Activated CD4-positive, alpha-beta memory T cell treated with anti-CD3 and anti-CD28 coated beads for 36 hours (primary cell): ENCODE data around the gene EDNRB. TPM values are rescaled to one million over a fixed set of nuclear protein-coding genes. Genes with fewer than 3 reads are reported as not detected.
"Not testable (repeated sequence)": the region's sequence is repeated elsewhere in the genome, so short reads cannot be mapped to it uniquely, and the experiment has no call there.

ENCODE experiments used
- CTCF ChIA-PET: fragments of 350-600 bp; sonication (Branson Sonifier 250); formaldehyde crosslinking; loops from one replicate; lab custom pipeline; 2021; ENCODE audit warnings: antibody characterized with exemption, inconsistent platforms; lab: Charles Lee
- POLR2A ChIA-PET: fragments of 350-600 bp; sonication (Branson Sonifier 250); formaldehyde crosslinking; loops from one replicate; lab custom pipeline; 2021; ENCODE audit warnings: antibody characterized with exemption; lab: Charles Lee
- DNase-seq: peaks from one replicate; pipeline ENCODE4 v3.0.0-alpha.2; 2020
- H3K27ac Mint-ChIP-seq: one replicate; pipeline ENCODE4 v1.8.0; 2021; ENCODE audit warnings: mixed read lengths
- H3K27me3 Mint-ChIP-seq: one replicate; pipeline ENCODE4 v1.8.0; 2021; ENCODE audit warnings: mixed read lengths
- H3K36me3 Mint-ChIP-seq: one replicate; pipeline ENCODE4 v1.8.0; 2021; ENCODE audit warnings: mixed read lengths
- H3K4me1 Mint-ChIP-seq: one replicate; pipeline ENCODE4 v1.8.0; 2021; ENCODE audit warnings: low read depth, mixed read lengths
- H3K4me3 Mint-ChIP-seq: one replicate; pipeline ENCODE4 v1.8.0; 2021; ENCODE audit warnings: mild to moderate bottlenecking, mixed read lengths
- H3K9me3 Mint-ChIP-seq: one replicate; pipeline ENCODE4 v1.8.0; 2021; ENCODE audit warnings: mixed read lengths
- intact Hi-C: fragments of 100-400 bp; cut with micrococcal nuclease; formaldehyde crosslinking; loops from one replicate; pipeline ENCODE4 v1.15.1; 2023
- total RNA-seq, 2 experiments: library from RNA; stranded (reverse); gene quantifications; one replicate each; pipeline ENCODE4 v1.2.3, GENCODE V29; 2021

Gene EDNRB
- not detected for total RNA-seq

DNA sequence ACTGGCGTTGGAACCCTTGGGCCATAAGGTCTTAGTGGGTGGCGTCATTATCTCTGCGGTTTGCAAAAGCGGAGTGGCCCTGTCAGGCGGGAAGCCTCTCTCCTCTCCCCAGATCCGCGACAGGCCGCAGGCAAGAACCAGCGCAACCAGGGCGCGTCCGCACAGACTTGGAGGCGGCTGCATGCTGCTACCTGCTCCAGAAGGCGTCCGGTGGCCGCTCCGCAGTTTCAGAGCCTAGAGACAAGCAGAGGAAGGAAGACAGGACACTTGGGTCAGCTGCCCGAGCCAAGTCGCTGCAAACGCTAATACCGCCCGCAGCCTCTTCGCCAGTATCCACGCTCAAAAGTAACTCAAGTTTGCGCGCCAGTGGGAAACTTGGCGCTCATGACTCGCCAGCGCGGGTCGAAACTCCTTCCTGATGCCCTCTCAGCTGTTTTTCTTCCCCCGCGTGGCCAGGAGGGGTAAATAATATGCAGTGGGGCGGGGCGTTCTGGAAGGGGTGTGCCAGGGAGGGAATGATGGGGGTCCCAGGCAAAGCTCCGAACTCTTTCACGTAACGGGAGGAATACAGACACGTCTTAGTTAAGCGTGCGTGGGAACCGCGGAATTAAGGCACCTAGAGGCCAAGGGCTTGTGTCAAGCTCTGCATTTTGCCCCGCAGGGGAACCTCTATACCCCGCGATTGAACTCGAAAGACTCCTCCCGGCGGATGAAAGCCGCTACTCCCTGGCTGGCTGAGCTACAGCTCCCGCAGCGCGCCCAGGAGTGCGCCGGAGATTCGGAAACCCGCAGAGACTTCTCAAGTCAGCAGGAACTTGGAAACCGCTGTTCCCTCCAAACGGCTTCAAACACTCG is at the start of gene EDNRB:
Gene EDNRB (minus strand): TSS at position 441 of the 855 bp plus-strand sequence. CDS start 258 bp downstream, at position 183.
- ChIA-PET CTCF (no interaction called here), POLR2A (no interaction called here)
- peaks cover 18% of the 10 kb centered on the region for H3K27me3 Mint-ChIP-seq
- DNase-seq, result peak; percentile 11
- intact Hi-C loops, result no loop called here
- H3K4me1 Mint-ChIP-seq, result no peaks in the 10 kb centered on the region
- H3K9me3 Mint-ChIP-seq, result no peaks in the 10 kb centered on the region
- H3K4me3 Mint-ChIP-seq, result peak within 1 kb of the TSS; percentile 7
- no peak within 1 kb of the TSS for H3K27ac Mint-ChIP-seq
- no peaks in the 10 kb centered on the region for H3K36me3 Mint-ChIP-seq

DNA sequence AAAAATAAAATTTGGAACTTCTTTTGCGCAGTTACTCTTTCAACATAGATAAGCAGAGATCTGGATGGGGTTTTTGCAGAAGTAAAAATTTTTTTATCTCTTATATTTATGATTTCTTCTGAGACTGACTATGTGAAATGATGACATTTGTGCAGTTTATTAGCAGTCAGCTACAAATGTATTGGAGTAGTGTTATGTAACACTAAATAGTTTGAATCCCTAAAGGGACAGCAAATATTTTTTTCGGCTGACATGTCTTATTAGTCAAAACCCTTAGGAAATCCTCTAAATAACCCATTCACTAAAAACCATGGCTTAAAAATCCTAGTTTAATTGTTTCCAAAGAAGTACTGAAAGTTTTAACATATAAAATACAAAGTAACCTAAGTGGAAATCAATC is 48.0 kb upstream of the EDNRB start:
- no peaks in the 10 kb centered on the region for H3K36me3 Mint-ChIP-seq
- intact Hi-C loops, result no loop called here
- no peak overlapping the region for H3K27ac Mint-ChIP-seq
- H3K9me3 Mint-ChIP-seq, result peaks cover 2% of the 10 kb centered on the region
- no peaks in the 10 kb centered on the region for H3K27me3 Mint-ChIP-seq
- H3K4me1 Mint-ChIP-seq, result no peaks in the 10 kb centered on the region
- ChIA-PET POLR2A (no interaction called here), CTCF (no interaction called here)
- DNase-seq, result no peak
- no peak overlapping the region for H3K4me3 Mint-ChIP-seq

DNA sequence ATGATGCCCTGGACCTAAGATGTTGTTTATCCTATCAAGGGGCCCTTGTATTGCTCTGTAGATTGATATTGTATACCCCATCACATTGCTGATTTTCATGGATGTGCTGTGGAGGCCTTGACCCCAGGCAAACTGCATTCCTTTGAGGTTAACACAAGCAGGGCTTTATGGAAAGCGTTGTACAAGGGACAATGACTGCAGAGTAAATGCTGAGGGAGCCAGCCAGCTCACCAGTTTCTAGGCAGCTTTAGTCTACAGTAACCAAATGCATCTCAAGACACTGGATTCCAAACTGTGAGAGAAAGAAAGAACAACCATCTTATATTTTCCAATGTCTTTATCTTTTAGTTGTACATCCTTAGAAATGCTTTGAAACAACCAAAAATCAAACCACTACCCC is 34.1 kb upstream of the EDNRB start:
- H3K9me3 Mint-ChIP-seq, result no peaks in the 10 kb centered on the region
- no peaks in the 10 kb centered on the region for H3K4me1 Mint-ChIP-seq
- no peaks in the 10 kb centered on the region for H3K36me3 Mint-ChIP-seq
- intact Hi-C loops, result no loop called here
- H3K27ac Mint-ChIP-seq, result no peak overlapping the region
- peaks cover 2% of the 10 kb centered on the region for H3K27me3 Mint-ChIP-seq
- no peak overlapping the region for H3K4me3 Mint-ChIP-seq
- no peak for DNase-seq
- ChIA-PET POLR2A (no interaction called here), CTCF (no interaction called here)

DNA sequence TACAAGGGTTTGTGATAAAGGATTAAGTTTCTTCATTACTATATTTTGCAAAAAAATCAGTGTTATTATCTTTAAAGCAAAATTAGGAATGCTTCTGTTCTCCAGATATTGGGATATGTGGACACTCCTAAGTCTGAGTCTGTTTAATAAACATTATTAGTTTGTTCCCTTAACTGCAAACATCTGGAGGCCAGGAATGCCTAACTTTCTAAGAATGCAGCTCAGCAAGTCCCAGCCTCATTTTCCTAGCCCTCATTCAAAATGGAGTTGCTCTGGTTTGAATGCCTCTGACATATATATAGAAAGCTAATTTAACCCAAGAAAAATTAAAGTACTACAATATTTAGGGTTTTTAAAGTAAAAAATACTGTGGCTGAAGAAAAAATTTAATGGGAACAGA is 33.6 kb upstream of the EDNRB start:
- no peaks in the 10 kb centered on the region for H3K4me1 Mint-ChIP-seq
- no peaks in the 10 kb centered on the region for H3K36me3 Mint-ChIP-seq
- H3K9me3 Mint-ChIP-seq, result no peaks in the 10 kb centered on the region
- no peak for DNase-seq
- CTCF ChIA-PET, result no interaction called here
- H3K4me3 Mint-ChIP-seq, result no peak overlapping the region
- no peak overlapping the region for H3K27ac Mint-ChIP-seq
- intact Hi-C loops, result no loop called here
- POLR2A ChIA-PET, result no interaction called here
- H3K27me3 Mint-ChIP-seq, result peaks cover 2% of the 10 kb centered on the region

- Mint-ChIP-seq H3K27me3 (peaks cover 3% of the 10 kb centered on the region), H3K4me1 (no peaks in the 10 kb centered on the region), H3K9me3 (no peaks in the 10 kb centered on the region), H3K27ac (no peak overlapping the region), H3K4me3 (no peak overlapping the region), H3K36me3 (no peaks in the 10 kb centered on the region)
- no peak for DNase-seq
- intact Hi-C loops, result no loop called here
- POLR2A ChIA-PET, result no interaction called here
- CTCF ChIA-PET, result no interaction called here
Observed at GRCh38 chr13:77946522-77946921, 27.9 kb upstream of the EDNRB start.

DNA sequence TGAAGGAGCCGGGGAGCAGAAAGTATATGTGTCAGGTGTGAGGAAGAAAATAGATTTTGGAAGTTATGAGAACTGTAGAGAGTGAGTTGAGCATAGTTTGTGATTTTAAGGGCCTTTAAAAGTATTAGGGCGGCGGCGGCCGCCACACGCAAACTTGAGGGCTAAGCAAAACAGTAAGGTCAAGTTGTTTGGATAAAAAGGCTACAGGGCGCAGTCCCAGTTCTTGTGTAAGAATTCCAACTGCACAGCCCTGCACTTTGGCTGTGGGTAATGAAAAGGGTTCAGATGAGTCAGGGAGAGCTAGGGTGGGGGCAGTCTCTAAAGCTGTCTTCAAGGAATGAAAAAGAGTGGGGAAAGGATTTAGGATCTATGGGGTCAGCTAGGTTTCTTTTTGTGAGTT is 16.4 kb upstream of the EDNRB start:
- H3K4me1 Mint-ChIP-seq, DNase-seq, H3K36me3 Mint-ChIP-seq, H3K27me3 Mint-ChIP-seq, H3K9me3 Mint-ChIP-seq, H3K27ac Mint-ChIP-seq, CTCF ChIA-PET, intact Hi-C loops, POLR2A ChIA-PET, H3K4me3 Mint-ChIP-seq: not testable (repeated sequence)

GRCh38 chr13:77930430-77930829 is 11.8 kb upstream of the EDNRB start:
- no peak for DNase-seq
- peaks cover 3% of the 10 kb centered on the region for H3K4me1 Mint-ChIP-seq
- no peaks in the 10 kb centered on the region for H3K9me3 Mint-ChIP-seq
- peaks cover 8% of the 10 kb centered on the region for H3K27me3 Mint-ChIP-seq
- H3K4me3 Mint-ChIP-seq, result no peak overlapping the region
- intact Hi-C loops, result no loop called here
- H3K36me3 Mint-ChIP-seq, result no peaks in the 10 kb centered on the region
- CTCF ChIA-PET, result no interaction called here
- no peak overlapping the region for H3K27ac Mint-ChIP-seq
- POLR2A ChIA-PET, result no interaction called here

DNA sequence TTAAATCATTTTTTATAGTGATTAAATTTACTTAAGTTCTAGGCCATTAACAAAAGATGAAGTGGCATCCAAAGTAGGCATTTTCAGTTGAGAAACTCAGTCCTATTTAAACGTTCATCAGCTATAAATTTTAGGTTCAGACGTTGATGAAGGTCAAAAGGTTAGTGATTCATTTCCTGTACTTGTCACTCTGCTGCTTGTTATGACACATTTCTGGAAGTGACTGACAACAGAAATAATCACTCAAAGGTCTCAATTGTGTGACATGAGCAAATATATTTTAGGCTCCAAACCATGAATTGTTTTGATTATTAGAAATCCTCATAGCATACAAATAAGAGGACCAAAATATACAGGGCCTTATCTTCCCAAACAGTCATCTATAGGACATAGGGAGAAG is 10.3 kb upstream of the EDNRB start:
- CTCF ChIA-PET, result no interaction called here
- POLR2A ChIA-PET, result no interaction called here
- H3K9me3 Mint-ChIP-seq, result no peaks in the 10 kb centered on the region
- H3K36me3 Mint-ChIP-seq, result no peaks in the 10 kb centered on the region
- H3K27ac Mint-ChIP-seq, result no peak overlapping the region
- H3K4me3 Mint-ChIP-seq, result no peak overlapping the region
- intact Hi-C loops, result loop anchor here (1.0 kb wide), 1 partner anchor 93 kb away; no protein-coding TSS in a partner anchor
- peaks cover 15% of the 10 kb centered on the region for H3K27me3 Mint-ChIP-seq
- no peak for DNase-seq
- peaks cover 3% of the 10 kb centered on the region for H3K4me1 Mint-ChIP-seq

- peaks cover 24% of the 10 kb centered on the region for H3K27me3 Mint-ChIP-seq
- POLR2A ChIA-PET, result no interaction called here
- intact Hi-C loops, result no loop called here
- peaks cover 3% of the 10 kb centered on the region for H3K4me1 Mint-ChIP-seq
- no peak overlapping the region for H3K27ac Mint-ChIP-seq
- H3K9me3 Mint-ChIP-seq, result no peaks in the 10 kb centered on the region
- H3K4me3 Mint-ChIP-seq, result no peak overlapping the region
- CTCF ChIA-PET, result no interaction called here
- DNase-seq, result no peak
- no peaks in the 10 kb centered on the region for H3K36me3 Mint-ChIP-seq
Observed at GRCh38 chr13:77925616-77926015, 7.0 kb upstream of the EDNRB start.

GRCh38 chr13:77919921-77920294 is 1.3 kb upstream of the EDNRB start:
- intact Hi-C loops, result no loop called here
- ChIA-PET CTCF (no interaction called here), POLR2A (no interaction called here)
- no peaks in the 10 kb centered on the region for H3K9me3 Mint-ChIP-seq
- no peak for DNase-seq
- H3K4me3 Mint-ChIP-seq, result no peak overlapping the region
- H3K36me3 Mint-ChIP-seq, result no peaks in the 10 kb centered on the region
- H3K27me3 Mint-ChIP-seq, result peaks cover 25% of the 10 kb centered on the region
- H3K27ac Mint-ChIP-seq, result no peak overlapping the region
- no peaks in the 10 kb centered on the region for H3K4me1 Mint-ChIP-seq

GRCh38 chr13:77919246-77919920 is 752 bp upstream of the EDNRB start:
- POLR2A ChIA-PET, result no interaction called here
- intact Hi-C loops, result no loop called here

DNA sequence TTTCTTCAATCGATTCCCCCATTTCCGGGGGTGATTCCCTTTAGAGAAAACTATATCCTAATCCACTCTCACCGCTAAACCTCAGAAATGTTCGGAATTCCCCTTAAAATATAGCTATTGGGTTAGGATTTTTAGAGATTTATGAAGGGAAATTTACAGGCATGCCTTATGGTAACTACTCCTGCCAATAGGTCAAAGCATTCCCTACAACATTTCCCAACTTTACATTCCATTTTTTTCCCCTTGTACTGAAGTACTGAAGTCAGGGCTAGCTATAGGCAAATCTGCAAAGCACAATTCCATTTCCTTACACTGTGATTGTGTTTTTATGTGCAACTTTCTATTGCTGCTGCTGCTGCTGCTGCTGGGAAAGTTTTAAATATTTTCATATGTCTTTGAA is 2.1 kb downstream of the EDNRB start:
- ChIA-PET POLR2A (no interaction called here), CTCF (no interaction called here)
- Mint-ChIP-seq H3K27me3 (peaks cover 12% of the 10 kb centered on the region), H3K36me3 (no peaks in the 10 kb centered on the region), H3K4me1 (no peaks in the 10 kb centered on the region), H3K9me3 (no peaks in the 10 kb centered on the region), H3K27ac (no peak overlapping the region), H3K4me3 (no peak overlapping the region)
- no peak for DNase-seq
- intact Hi-C loops, result no loop called here

More at GRCh38 chr13:77919246-77919920, 752 bp upstream of the EDNRB start:
- H3K4me3 Mint-ChIP-seq, result peak overlapping the region; percentile 7
- H3K27ac Mint-ChIP-seq, result no peak overlapping the region
- peaks cover 22% of the 10 kb centered on the region for H3K27me3 Mint-ChIP-seq
- CTCF ChIA-PET, result no interaction called here
- H3K4me1 Mint-ChIP-seq, result no peaks in the 10 kb centered on the region
- DNase-seq, result no peak
- no peaks in the 10 kb centered on the region for H3K9me3 Mint-ChIP-seq
- H3K36me3 Mint-ChIP-seq, result no peaks in the 10 kb centered on the region

GRCh38 chr13:77915686-77916085 is 2.9 kb downstream of the EDNRB start:
- POLR2A ChIA-PET, result no interaction called here
- Mint-ChIP-seq H3K27me3 (peaks cover 10% of the 10 kb centered on the region), H3K36me3 (no peaks in the 10 kb centered on the region)

More at GRCh38 chr13:77915686-77916085, 2.9 kb downstream of the EDNRB start:
- no peaks in the 10 kb centered on the region for H3K9me3 Mint-ChIP-seq
- DNase-seq, result no peak
- H3K4me1 Mint-ChIP-seq, result no peaks in the 10 kb centered on the region
- no peak overlapping the region for H3K27ac Mint-ChIP-seq
- CTCF ChIA-PET, result no interaction called here
- no peak overlapping the region for H3K4me3 Mint-ChIP-seq
- intact Hi-C loops, result no loop called here
